ENCODE data around the gene BNIP2.

DNA sequence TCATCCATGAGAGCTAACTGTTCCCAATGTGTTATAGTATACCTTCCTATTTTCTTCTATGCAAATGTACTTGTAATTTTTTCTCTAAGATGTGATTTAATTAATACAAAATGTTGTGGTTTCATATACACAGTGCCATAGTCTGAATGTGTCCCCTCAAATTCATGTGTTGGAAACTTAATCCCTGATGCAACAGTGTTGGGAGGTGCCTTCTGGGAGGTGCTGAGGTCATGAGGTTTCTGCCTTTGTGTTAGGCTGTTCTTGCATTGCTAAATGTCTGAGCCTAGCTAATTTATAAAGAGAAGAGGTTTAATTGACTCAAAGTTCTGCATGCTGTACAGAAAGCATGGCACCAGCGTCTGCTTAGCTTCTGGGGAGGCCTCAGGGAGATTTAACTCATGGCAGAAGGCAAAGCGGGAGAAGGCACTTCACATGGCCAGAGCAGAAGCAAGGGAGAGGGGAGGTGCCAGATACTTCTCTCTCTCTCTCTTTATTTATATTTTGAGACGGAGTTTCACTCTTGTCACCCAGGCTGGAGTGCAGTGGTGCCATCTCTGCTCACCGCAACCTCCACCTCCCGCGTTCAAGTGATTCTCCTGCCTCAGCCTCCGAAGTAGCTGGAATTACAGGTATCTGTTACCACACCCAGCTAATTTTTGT is 34.7 kb upstream of the BNIP2 start:
- TF ChIP-seq, protein P1, sequence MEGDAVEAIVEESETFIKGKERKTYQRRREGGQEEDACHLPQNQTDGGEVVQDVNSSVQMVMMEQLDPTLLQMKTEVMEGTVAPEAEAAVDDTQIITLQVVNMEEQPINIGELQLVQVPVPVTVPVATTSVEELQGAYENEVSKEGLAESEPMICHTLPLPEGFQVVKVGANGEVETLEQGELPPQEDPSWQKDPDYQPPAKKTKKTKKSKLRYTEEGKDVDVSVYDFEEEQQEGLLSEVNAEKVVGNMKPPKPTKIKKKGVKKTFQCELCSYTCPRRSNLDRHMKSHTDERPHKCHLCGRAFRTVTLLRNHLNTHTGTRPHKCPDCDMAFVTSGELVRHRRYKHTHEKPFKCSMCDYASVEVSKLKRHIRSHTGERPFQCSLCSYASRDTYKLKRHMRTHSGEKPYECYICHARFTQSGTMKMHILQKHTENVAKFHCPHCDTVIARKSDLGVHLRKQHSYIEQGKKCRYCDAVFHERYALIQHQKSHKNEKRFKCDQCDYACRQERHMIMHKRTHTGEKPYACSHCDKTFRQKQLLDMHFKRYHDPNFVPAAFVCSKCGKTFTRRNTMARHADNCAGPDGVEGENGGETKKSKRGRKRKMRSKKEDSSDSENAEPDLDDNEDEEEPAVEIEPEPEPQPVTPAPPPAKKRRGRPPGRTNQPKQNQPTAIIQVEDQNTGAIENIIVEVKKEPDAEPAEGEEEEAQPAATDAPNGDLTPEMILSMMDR (IDR thresholded peaks at IDR 0.05; ENCODE audit: low read length), result no peak
- no peak for TF ChIP-seq EZH2phosphoT487 (IDR thresholded peaks at IDR 0.05; ENCODE audit: low read length)
